COLO829 (cell line): ENCODE measurements around the gene P2RY12.
A peak's percentile ranks its signal among the peaks of the same experiment; 100 is the strongest.
"Not testable (repeated sequence)": the region's sequence is repeated elsewhere in the genome, so short reads cannot be mapped to it uniquely, and the experiment has no call there.

Experiments
- DNase-seq: peaks from one replicate; pipeline ENCODE4 v3.0.0; 2012; ENCODE audit warnings: low spot score

Gene P2RY12

DNA sequence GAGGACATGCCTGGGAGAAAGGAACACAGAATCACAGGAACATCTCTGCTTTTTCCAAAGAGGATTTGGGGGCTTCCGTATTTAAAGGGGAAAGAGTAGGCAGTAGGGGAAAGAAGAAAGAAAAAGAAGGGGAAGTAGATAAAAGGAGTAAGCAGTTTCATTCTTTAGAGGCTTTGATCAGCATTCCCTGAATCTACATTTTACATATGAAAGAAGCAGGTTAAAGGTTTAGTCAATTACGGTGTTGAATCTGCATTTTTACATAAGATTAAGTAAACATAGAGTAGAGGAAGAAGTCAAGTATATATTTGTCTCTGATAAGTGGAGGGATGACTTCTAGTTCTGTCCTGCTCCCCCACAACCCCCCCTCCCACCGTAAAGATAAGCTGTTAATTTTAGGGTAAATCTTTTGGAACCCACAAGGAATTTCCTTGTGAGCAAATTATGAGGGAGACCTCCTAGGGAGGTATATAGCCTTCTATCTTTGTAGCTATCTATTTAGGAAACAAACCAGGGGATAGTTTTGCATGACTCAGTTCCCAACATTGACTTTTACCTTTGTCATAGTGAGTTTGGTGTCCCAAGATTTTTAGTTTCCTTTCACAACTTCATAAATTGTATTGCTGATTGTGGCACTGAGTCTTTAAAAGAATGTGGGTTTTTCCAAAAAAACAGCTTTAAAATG, 8.7 kb upstream of the P2RY12 start:
- no peak for DNase-seq

GRCh38 chr3:151392191-151392590, 7.6 kb upstream of the P2RY12 start:
- not testable (repeated sequence) for DNase-seq

DNA sequence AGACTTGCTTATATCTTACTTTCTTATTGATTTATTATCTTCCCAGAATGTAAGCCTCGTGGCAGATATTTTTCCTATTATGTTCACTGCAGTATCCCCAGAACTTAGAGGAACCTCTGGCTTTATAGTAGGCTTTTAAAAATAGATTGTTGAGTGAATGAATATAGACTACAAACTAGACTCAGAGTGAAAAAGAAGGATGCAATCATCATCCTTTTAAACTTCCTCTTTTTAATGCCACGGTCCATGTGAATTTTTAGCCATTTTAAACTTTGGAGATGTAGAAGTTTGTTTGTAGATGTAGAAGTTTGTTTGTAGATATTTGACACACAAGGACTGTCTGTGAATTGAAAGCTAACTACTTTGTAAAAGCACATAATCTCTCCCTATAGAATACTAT, 7.2 kb upstream of the P2RY12 start:
- no peak for DNase-seq

DNA sequence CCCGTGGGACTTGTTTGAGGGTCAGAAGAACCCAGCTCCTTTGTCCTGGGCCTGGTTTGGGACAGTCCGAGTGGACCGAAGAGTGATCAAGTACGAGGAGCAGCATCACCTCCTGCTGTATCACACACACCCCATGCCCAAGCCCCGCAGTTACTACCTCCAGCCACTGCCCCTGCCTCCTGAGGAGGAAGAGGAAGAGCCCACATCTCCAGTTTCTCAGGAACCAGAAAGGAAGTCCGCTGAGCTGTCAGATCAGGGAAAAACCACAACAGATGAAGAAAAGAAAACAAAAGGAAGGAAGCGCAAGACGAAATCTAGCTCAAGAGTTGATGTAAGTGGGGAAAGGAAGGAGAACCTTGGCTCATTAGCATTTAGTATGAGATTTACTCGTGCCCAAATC, 3.3 kb upstream of the P2RY12 start:
- no peak for DNase-seq

GRCh38 chr3:151387432-151387831, 2.9 kb upstream of the P2RY12 start:
- DNase-seq, result no peak

DNA sequence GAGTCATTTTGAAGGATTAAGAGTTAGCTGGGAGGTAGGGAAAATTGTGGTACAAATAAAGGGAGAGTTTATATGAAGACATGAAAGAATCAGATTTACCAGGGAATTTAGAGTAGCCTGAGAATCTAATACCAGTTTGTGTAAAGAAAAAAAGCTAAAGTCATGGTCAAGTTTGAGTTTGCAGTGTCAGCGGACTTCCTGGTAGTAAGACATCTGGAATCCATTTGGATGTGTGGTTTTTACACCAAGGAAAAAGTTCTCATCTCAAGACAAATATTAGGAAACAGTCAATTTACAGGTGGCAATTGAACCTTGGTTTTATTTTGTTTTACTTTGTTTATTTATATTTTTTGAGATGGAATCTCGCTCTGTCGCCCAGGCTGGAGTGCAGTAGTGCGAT, 1.5 kb upstream of the P2RY12 start:
- DNase-seq, result no peak

GRCh38 chr3:151383956-151384355, 597 bp downstream of the P2RY12 start:
- DNase-seq, result peak; percentile 50

- no peak for DNase-seq
Observed at GRCh38 chr3:151383111-151383510, 1.4 kb downstream of the P2RY12 start.

DNA sequence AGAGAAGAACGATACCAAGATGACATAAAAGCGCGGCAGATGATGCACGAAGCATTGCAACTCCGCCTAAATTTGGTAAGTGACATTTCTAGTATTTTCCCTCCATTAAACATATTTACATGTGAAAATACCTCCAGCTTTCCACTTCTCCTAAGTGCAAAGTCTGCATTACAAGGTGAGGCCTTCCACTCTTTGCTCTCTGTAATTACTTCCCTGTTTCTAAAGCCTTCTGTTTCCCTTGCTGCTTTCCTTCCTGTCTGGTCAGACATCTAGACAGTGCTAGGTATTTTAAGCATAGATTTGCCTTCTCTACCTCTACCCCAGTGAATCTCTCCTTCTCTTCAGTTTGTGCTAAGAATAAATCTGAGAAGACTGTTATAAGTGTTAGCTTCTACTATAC, 1.9 kb downstream of the P2RY12 start:
- DNase-seq, result no peak

DNA sequence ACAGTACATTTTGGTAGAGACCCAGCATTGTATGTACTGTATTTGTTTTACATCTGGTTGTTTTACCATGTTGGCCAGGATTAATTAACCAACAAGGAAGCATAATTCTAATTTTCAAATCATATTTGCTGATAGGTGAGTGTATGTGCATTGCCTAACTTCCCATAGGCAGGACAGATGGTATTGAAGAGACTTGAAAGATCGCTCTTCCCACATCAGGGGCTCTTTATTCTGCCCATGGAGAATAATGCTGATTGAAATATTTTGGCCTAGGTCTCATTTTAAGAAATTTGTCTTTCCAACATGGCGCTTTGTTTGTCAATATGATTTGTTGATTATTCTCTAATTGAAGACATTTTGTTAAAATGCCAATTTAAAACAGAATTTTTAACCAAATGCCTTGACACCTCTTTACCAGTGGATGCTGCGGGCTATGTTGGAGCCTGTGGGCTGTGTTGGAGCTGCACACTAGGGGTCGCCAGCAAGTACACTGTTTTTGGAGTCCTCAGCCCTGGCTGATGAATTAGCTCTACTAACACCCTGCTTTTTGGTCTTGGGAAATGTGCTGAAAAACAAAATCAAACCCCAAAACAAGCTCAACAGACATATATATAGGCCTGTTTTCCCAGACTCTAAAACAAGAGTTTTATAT, 5.3 kb downstream of the P2RY12 start:
- peak; percentile 22 for DNase-seq

DNA sequence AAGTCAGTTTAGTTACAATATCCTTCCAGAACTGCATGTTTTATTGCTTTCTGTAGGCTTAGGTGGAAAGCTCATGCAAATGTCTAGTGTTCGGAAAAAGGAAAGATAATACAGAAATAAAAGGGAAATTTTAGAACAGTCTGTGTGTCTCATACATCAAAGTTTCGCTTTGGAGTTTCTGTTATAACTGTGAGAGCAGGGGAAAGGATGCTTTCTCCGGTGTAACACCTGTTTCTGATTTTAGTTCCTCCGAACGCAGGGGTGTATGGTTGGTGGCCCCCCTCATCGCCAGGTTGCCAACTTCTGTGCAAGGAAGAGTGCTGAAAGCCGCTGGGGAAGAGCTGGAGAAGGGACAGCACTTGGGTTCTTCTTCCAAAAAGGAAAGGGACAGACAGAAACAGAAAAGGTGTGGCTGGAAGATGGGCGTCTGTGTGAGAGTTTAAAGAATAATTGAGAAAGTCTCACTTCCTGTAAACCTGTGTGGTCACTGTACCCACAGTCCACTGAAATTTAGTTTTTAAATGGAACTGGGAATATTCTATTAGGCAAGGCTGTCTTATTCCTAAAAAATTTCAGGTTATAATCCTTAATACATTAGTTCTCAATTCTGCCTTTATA, 6.7 kb downstream of the P2RY12 start:
- DNase-seq, result no peak

DNA sequence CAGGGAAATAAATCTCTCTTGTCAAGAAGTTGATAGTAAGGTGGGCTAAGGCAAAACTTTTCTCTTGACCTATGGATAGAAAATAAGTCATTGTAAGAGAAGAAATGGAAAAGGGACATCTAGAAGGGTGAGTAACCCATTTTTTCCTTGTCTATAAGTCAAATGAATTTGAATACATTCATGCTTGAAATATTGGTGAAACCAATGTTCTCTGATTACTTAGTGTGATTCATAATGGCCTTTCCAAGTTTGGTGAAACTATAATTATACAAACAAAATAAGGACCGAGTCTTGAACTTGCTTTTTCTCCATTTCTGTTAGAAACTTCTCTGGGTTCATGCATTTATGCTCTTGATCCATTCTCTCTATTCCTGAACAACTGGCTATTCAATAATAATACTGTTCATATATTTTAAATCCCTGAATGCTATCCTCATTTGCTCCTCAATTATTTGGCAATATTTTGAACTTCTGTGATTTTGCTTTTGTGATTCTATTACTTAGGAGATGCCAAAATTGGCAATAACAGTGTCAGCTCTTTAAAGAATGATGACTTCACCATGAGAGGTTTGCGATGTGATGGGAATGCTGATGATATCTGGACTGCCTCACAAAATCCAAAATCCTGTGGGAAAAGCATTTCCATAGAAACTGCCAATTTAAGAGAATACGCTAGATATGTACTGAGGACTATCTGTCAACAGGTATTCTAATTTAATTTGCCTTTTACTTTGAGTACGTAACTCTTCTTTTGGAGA, 12.3 kb downstream of the P2RY12 start:
- no peak for DNase-seq

DNA sequence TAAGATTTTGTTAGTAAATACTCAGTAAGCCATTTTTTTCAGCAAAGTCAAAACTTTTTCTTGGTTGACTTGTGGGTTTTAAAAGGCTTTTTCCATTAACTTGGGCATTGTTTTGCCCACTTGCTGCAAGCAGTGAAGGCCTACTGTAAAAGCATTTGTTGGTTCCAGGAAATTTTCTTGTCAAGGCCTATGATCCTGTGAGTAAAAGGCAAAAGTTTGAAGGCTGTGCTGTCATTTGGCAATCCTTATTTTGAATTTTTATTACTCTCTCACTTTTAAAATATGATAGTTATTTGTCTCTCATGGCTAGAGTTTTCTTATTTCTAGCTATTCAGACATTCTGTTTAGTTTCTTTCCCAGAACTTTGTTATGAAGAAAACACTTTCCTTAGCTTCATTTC, 13.0 kb downstream of the P2RY12 start:
- no peak for DNase-seq

DNA sequence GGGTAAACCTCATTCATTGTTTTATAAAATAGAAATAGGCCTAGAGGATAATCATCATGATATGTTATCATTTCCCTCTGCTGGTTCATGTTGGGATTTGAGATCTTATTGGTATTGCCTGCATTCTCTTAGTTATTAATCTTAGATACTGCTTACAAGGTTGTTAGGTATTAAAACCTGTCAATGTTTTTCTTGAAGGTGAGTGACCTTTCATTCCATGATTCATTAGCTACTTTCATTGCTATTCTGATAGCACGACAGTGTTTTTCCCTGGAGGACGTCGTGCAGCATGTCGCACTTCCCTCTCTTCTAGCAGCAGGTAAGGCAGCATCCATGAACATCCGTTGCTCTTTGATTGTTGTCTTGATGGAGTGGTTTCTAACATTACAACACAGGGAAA, 17.1 kb downstream of the P2RY12 start:
- no peak for DNase-seq

DNA sequence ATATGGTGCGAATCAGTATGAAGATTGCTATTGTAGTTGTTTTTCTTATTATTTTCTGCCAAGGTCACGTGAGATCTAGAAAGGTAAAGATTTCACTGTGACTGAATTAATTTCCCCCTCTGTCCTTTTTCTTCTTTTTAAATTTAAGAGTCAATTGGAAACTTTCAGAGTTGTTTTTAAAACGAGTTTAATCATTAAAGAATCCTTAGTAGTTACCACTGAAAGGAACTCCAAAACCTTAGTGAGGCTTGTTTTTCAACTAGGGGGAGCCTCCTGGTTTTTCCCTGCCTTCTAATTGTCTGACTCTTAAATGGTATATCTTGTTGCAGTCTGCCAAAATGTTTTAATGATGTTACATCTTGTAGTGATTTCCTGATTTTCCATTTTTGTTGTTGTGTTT, 17.6 kb downstream of the P2RY12 start:
- DNase-seq, result no peak

DNA sequence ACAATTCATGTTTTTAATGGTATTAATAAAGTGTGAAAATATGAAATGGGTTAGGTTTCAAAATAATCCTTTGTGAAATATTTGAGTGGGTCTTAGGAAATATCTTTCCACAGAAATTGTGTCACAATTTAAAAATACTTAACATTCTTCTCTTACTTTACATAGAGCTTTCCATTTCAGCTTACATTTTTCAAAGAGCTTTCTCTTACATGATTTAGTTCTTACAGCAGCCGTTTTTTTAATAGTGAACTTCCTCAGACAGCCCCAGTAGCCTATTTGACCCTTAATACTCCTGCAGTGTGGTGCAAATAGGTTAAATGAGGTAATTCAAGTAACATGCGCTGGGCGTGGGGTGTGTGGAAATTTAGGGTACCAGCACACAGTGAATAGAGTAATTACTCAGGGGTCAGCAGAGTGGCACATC, 21.8 kb downstream of the P2RY12 start:
- DNase-seq, result no peak

DNA sequence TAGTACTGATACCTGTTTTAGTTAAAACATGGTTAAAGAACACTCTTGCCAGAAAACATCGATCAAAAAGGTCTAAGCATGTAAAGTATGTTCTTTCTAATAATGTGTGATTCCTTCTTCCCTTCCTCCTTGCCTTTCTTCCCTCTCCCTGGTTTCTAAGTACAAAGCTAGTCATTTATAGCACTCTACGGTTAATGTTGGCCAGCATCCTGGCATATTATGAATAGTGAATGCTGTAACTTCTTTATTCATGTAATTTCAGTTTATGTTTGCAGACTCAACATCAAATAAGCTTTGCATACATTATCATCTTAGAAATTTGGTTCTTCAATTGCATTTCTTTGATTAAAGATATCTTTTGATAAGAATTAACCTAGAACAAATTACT, 27.1 kb downstream of the P2RY12 start:
- DNase-seq, result peak; percentile 57

- DNase-seq, result peak; percentile 18
Observed at GRCh38 chr3:151356794-151357462, 27.6 kb downstream of the P2RY12 start.

GRCh38 chr3:151351648-151352047, 32.9 kb downstream of the P2RY12 start:
- no peak for DNase-seq

DNA sequence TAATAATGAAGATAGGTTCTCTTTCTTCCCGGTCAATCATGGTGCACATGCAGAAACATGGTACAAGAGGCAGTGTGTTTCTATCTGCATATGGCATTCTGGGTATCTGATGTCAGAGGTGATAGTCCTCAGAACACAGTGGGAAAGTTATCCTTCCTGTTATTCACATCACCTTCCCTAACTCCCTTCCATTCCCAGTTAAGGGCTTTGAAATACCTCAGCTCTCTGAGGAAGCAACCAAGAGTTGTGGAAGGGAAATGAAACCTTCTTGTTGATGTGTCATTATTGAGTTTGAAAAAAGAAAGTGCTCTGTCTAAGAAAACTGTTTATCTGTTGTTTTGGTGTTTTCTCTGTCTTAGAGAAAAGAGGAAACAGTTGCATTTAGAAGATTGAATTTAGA, 33.3 kb downstream of the P2RY12 start:
- no peak for DNase-seq

GRCh38 chr3:151350656-151351055, 33.9 kb downstream of the P2RY12 start:
- DNase-seq, result no peak

DNA sequence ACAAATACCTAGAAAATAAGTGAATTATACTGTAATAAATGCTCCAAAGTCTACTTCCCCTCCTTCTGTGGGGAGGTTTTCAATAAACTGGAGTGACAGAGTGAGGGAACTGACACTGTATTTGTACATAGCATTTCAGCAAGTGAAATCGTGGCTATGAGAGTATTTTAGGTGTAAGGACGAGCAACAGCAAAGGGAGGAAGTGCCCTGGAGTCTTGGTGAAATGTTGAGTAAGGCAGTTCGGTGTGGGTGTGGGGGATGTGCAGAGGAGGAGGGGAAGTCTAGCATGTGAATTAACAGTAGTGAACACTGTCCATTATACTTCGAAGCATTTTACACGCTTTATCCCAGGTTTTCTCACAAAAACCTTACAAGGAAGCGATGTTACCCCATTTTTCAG, 37.1 kb downstream of the P2RY12 start:
- DNase-seq, result no peak
